ENCODE results near the gene ERMAP.

DNA sequence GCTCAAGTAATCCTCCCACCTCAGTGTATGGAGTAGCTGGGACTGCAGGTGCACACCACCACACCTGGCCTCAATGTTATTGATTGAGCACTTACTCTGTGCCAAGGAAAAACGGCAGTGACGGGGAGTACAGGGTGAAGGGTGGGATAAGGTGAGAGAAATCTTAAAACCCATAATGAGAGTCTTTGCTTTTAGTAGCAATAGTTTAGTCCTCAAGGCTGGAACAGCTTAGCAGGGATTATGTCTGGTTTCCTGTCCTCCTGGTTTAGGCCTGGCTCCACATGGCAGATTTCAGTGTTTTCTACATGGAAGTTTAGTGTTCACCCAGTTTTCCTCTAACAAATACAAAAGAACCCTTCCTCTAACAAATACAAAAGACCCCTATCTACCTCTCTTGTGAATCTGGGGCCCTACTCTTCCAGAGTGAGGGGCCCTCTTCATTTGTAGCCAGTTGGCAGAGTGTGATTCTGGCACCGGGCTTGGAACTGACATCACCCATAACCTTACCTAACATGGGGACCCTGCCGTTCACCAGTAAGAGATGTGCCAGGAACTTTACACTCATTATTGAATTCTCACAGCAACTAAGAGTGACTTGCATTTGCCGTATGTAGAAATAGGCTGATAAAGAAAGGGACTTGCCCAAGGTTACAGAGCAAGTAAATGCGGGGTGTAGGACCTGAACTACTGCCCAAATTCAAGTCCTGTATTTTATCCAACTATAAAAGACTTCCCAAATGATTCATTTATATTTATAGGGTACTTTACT is 36.4 kb downstream of the ERMAP start:
- TF ChIP-seq, protein P1, sequence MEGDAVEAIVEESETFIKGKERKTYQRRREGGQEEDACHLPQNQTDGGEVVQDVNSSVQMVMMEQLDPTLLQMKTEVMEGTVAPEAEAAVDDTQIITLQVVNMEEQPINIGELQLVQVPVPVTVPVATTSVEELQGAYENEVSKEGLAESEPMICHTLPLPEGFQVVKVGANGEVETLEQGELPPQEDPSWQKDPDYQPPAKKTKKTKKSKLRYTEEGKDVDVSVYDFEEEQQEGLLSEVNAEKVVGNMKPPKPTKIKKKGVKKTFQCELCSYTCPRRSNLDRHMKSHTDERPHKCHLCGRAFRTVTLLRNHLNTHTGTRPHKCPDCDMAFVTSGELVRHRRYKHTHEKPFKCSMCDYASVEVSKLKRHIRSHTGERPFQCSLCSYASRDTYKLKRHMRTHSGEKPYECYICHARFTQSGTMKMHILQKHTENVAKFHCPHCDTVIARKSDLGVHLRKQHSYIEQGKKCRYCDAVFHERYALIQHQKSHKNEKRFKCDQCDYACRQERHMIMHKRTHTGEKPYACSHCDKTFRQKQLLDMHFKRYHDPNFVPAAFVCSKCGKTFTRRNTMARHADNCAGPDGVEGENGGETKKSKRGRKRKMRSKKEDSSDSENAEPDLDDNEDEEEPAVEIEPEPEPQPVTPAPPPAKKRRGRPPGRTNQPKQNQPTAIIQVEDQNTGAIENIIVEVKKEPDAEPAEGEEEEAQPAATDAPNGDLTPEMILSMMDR (conservative IDR thresholded peaks at IDR 0.05): no peak
- no peak for TF ChIP-seq ZFX (IDR thresholded peaks at IDR 0.05)
